Measurements from ENCODE around the gene RGS14.

RGS14 gene

GRCh38 chr5:177349762-177350161 lies 8.0 kb upstream of the RGS14 start:
- Histone ChIP-seq H3K4me1 (ENCODE audit: control insufficient read depth in 2 of 2, insufficient read depth in 2 of 2, low read length in 2 of 2) (peaks cover 13 to 21% of the 10 kb centered on the region in 2 donors), H3K27ac (ENCODE audit: low read depth in 2 of 2, low read length in 2 of 2) (no peak overlapping the region), H3K36me3 (ENCODE audit: control insufficient read depth in 2 of 2, insufficient read depth in 2 of 2, low read length in 2 of 2) (peaks cover 11 to 23% of the 10 kb centered on the region in 2 donors), H3K4me3 (ENCODE audit: low read length in 2 of 2) (peak overlapping the region in 1 of 2 donors; percentile 99), H3K27me3 (ENCODE audit: control insufficient read depth in 2 of 2, insufficient read depth in 2 of 2, low read length in 2 of 2) (peaks cover 0 to 2% of the 10 kb centered on the region in 2 donors), H3K9ac (ENCODE audit: low read depth in 1 of 2, low read length in 2 of 2) (no peak overlapping the region), H3K9me3 (ENCODE audit: control insufficient read depth in 2 of 2, low read length in 2 of 2) (no peaks in the 10 kb centered on the region)

GRCh38 chr5:177350776-177351391 lies 6.8 kb upstream of the RGS14 start:
- Histone ChIP-seq H3K9me3 (ENCODE audit: control insufficient read depth in 2 of 2, low read length in 2 of 2) (no peaks in the 10 kb centered on the region), H3K36me3 (ENCODE audit: control insufficient read depth in 2 of 2, insufficient read depth in 2 of 2, low read length in 2 of 2) (peaks cover 11 to 23% of the 10 kb centered on the region in 2 donors), H3K9ac (ENCODE audit: low read depth in 1 of 2, low read length in 2 of 2) (peak overlapping the region; percentile 95), H3K27ac (ENCODE audit: low read depth in 2 of 2, low read length in 2 of 2) (peak overlapping the region; percentile 96 to 97), H3K4me1 (ENCODE audit: control insufficient read depth in 2 of 2, insufficient read depth in 2 of 2, low read length in 2 of 2) (peaks cover 13 to 25% of the 10 kb centered on the region in 2 donors), H3K27me3 (ENCODE audit: control insufficient read depth in 2 of 2, insufficient read depth in 2 of 2, low read length in 2 of 2) (peaks cover 0 to 2% of the 10 kb centered on the region in 2 donors), H3K4me3 (ENCODE audit: low read length in 2 of 2) (peak overlapping the region; percentile 85 to 99)

GRCh38 chr5:177351392-177352329 lies 6.1 kb upstream of the RGS14 start, which contains the start of gene LMAN2:
LMAN2 (minus strand) TSS chr5:177351668; CDS start chr5:177351647, 21 bp downstream.
- Histone ChIP-seq H3K4me3 (ENCODE audit: low read length in 2 of 2) (peak within 1 kb of the TSS; percentile 85 to 99), H3K27me3 (ENCODE audit: control insufficient read depth in 2 of 2, insufficient read depth in 2 of 2, low read length in 2 of 2) (peaks cover 0 to 2% of the 10 kb centered on the region in 2 donors), H3K9ac (ENCODE audit: low read depth in 1 of 2, low read length in 2 of 2) (peak within 1 kb of the TSS; percentile 95), H3K9me3 (ENCODE audit: control insufficient read depth in 2 of 2, low read length in 2 of 2) (no peaks in the 10 kb centered on the region), H3K4me1 (ENCODE audit: control insufficient read depth in 2 of 2, insufficient read depth in 2 of 2, low read length in 2 of 2) (peaks cover 13 to 25% of the 10 kb centered on the region in 2 donors), H3K27ac (ENCODE audit: low read depth in 2 of 2, low read length in 2 of 2) (peak within 1 kb of the TSS; percentile 96 to 97), H3K36me3 (ENCODE audit: control insufficient read depth in 2 of 2, insufficient read depth in 2 of 2, low read length in 2 of 2) (peaks cover 11 to 20% of the 10 kb centered on the region in 2 donors)

GRCh38 chr5:177353093-177353492 lies 4.6 kb upstream of the RGS14 start:
- Histone ChIP-seq H3K9ac (ENCODE audit: low read depth in 1 of 2, low read length in 2 of 2) (no peak overlapping the region), H3K4me1 (ENCODE audit: control insufficient read depth in 2 of 2, insufficient read depth in 2 of 2, low read length in 2 of 2) (peaks cover 23 to 36% of the 10 kb centered on the region in 2 donors), H3K27ac (ENCODE audit: low read depth in 2 of 2, low read length in 2 of 2) (no peak overlapping the region), H3K36me3 (ENCODE audit: control insufficient read depth in 2 of 2, insufficient read depth in 2 of 2, low read length in 2 of 2) (peaks cover 5 to 12% of the 10 kb centered on the region in 2 donors), H3K4me3 (ENCODE audit: low read length in 2 of 2) (no peak overlapping the region), H3K9me3 (ENCODE audit: control insufficient read depth in 2 of 2, low read length in 2 of 2) (no peaks in the 10 kb centered on the region), H3K27me3 (ENCODE audit: control insufficient read depth in 2 of 2, insufficient read depth in 2 of 2, low read length in 2 of 2) (peaks cover 0 to 2% of the 10 kb centered on the region in 2 donors)

- no peak overlapping the region for H3K9ac ChIP-seq (ENCODE audit: low read depth in 1 of 2, low read length in 2 of 2)
- H3K27me3 ChIP-seq (ENCODE audit: control insufficient read depth in 2 of 2, insufficient read depth in 2 of 2, low read length in 2 of 2) = peaks cover 0 to 2% of the 10 kb centered on the region in 2 donors
- H3K4me1 ChIP-seq (ENCODE audit: control insufficient read depth in 2 of 2, insufficient read depth in 2 of 2, low read length in 2 of 2) = peaks cover 29 to 48% of the 10 kb centered on the region in 2 donors
- no peak overlapping the region for H3K4me3 ChIP-seq (ENCODE audit: low read length in 2 of 2)
- H3K36me3 ChIP-seq (ENCODE audit: control insufficient read depth in 2 of 2, insufficient read depth in 2 of 2, low read length in 2 of 2) = peaks cover 3 to 9% of the 10 kb centered on the region in 2 donors
- H3K9me3 ChIP-seq (ENCODE audit: control insufficient read depth in 2 of 2, low read length in 2 of 2) = no peaks in the 10 kb centered on the region
- no peak overlapping the region for H3K27ac ChIP-seq (ENCODE audit: low read depth in 2 of 2, low read length in 2 of 2)
These were observed 3.5 kb upstream of the RGS14 start for GRCh38 chr5:177354256-177354655.

- Histone ChIP-seq H3K4me3 (ENCODE audit: low read length in 2 of 2) (no peak overlapping the region), H3K9me3 (ENCODE audit: control insufficient read depth in 2 of 2, low read length in 2 of 2) (no peaks in the 10 kb centered on the region), H3K27me3 (ENCODE audit: control insufficient read depth in 2 of 2, insufficient read depth in 2 of 2, low read length in 2 of 2) (peaks cover 0 to 2% of the 10 kb centered on the region in 2 donors), H3K36me3 (ENCODE audit: control insufficient read depth in 2 of 2, insufficient read depth in 2 of 2, low read length in 2 of 2) (peaks cover 0 to 5% of the 10 kb centered on the region in 2 donors), H3K4me1 (ENCODE audit: control insufficient read depth in 2 of 2, insufficient read depth in 2 of 2, low read length in 2 of 2) (peaks cover 29 to 48% of the 10 kb centered on the region in 2 donors), H3K27ac (ENCODE audit: low read depth in 2 of 2, low read length in 2 of 2) (no peak overlapping the region), H3K9ac (ENCODE audit: low read depth in 1 of 2, low read length in 2 of 2) (no peak overlapping the region)
These were observed 3.0 kb upstream of the RGS14 start for GRCh38 chr5:177354711-177355110.

- no peak overlapping the region for H3K9ac ChIP-seq (ENCODE audit: low read depth in 1 of 2, low read length in 2 of 2)
- H3K27ac ChIP-seq (ENCODE audit: low read depth in 2 of 2, low read length in 2 of 2) = no peak overlapping the region
- H3K4me1 ChIP-seq (ENCODE audit: control insufficient read depth in 2 of 2, insufficient read depth in 2 of 2, low read length in 2 of 2) = peaks cover 25 to 43% of the 10 kb centered on the region in 2 donors
These were observed 2.4 kb upstream of the RGS14 start for GRCh38 chr5:177355162-177355867.

GRCh38 chr5:177355868-177356168 lies 1.9 kb upstream of the RGS14 start:
- no peaks in the 10 kb centered on the region for H3K9me3 ChIP-seq (ENCODE audit: control insufficient read depth in 2 of 2, low read length in 2 of 2)
- no peak overlapping the region for H3K27ac ChIP-seq (ENCODE audit: low read depth in 2 of 2, low read length in 2 of 2)
- no peaks in the 10 kb centered on the region for H3K36me3 ChIP-seq (ENCODE audit: control insufficient read depth in 2 of 2, insufficient read depth in 2 of 2, low read length in 2 of 2)
- peaks cover 0 to 2% of the 10 kb centered on the region in 2 donors for H3K27me3 ChIP-seq (ENCODE audit: control insufficient read depth in 2 of 2, insufficient read depth in 2 of 2, low read length in 2 of 2)
- peaks cover 20 to 39% of the 10 kb centered on the region in 2 donors for H3K4me1 ChIP-seq (ENCODE audit: control insufficient read depth in 2 of 2, insufficient read depth in 2 of 2, low read length in 2 of 2)
- H3K4me3 ChIP-seq (ENCODE audit: low read length in 2 of 2) = no peak overlapping the region
- no peak overlapping the region for H3K9ac ChIP-seq (ENCODE audit: low read depth in 1 of 2, low read length in 2 of 2)

More at GRCh38 chr5:177355162-177355867, 2.4 kb upstream of the RGS14 start:
- Histone ChIP-seq H3K27me3 (ENCODE audit: control insufficient read depth in 2 of 2, insufficient read depth in 2 of 2, low read length in 2 of 2) (peaks cover 0 to 2% of the 10 kb centered on the region in 2 donors), H3K4me3 (ENCODE audit: low read length in 2 of 2) (no peak overlapping the region), H3K9me3 (ENCODE audit: control insufficient read depth in 2 of 2, low read length in 2 of 2) (no peaks in the 10 kb centered on the region), H3K36me3 (ENCODE audit: control insufficient read depth in 2 of 2, insufficient read depth in 2 of 2, low read length in 2 of 2) (no peaks in the 10 kb centered on the region)

- Histone ChIP-seq H3K9me3 (ENCODE audit: control insufficient read depth in 2 of 2, low read length in 2 of 2) (no peaks in the 10 kb centered on the region), H3K4me1 (ENCODE audit: control insufficient read depth in 2 of 2, insufficient read depth in 2 of 2, low read length in 2 of 2) (peaks cover 17 to 46% of the 10 kb centered on the region in 2 donors), H3K4me3 (ENCODE audit: low read length in 2 of 2) (peak overlapping the region in 1 of 2 donors; percentile 75), H3K36me3 (ENCODE audit: control insufficient read depth in 2 of 2, insufficient read depth in 2 of 2, low read length in 2 of 2) (no peaks in the 10 kb centered on the region), H3K9ac (ENCODE audit: low read depth in 1 of 2, low read length in 2 of 2) (no peak overlapping the region), H3K27me3 (ENCODE audit: control insufficient read depth in 2 of 2, insufficient read depth in 2 of 2, low read length in 2 of 2) (peaks cover 0 to 2% of the 10 kb centered on the region in 2 donors), H3K27ac (ENCODE audit: low read depth in 2 of 2, low read length in 2 of 2) (peak overlapping the region in 1 of 2 donors; percentile 46)
These were observed 978 bp upstream of the RGS14 start for GRCh38 chr5:177356746-177357145.
